ENCODE data around the gene DUSP7.
"Not testable (repeated sequence)": the region's sequence is repeated elsewhere in the genome, so short reads cannot be mapped to it uniquely, and the experiment has no call there.

The DUSP7 gene

DNA sequence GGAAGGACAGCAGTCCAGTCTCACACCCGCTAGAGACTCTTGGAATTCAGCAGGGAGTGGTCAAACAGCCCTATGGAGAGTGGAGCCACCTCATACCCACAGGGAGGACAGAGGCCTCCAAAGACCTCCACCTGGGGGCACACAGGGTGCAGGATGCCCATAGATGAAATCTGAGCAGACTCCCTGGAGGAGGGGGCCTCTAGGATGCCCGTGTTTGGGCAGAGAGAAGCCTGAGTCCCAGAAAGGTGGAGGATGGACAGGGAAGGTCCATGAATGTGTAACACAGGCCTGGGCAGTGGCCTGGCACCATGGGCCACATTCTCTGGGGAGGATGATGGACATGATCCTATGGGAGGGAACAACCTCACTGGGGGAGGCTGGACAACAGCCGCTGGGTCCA is 21.7 kb downstream of the DUSP7 start:
- no peak for TF ChIP-seq CTCF (IDR thresholded peaks at IDR 0.05; ENCODE audit: low read depth, low read length, missing control alignments)
- H3K4me3 ChIP-seq (replicated peaks; ENCODE audit: low read depth, low read length), result no peak overlapping the region
- DNase-seq (ENCODE audit: extremely low read depth, low read depth), result no peak

GRCh38 chr3:52034212-52034611 is 22.2 kb downstream of the DUSP7 start:
- DNase-seq (ENCODE audit: extremely low read depth, low read depth), result no peak
- H3K4me3 ChIP-seq (replicated peaks; ENCODE audit: low read depth, low read length), result no peak overlapping the region

DNA sequence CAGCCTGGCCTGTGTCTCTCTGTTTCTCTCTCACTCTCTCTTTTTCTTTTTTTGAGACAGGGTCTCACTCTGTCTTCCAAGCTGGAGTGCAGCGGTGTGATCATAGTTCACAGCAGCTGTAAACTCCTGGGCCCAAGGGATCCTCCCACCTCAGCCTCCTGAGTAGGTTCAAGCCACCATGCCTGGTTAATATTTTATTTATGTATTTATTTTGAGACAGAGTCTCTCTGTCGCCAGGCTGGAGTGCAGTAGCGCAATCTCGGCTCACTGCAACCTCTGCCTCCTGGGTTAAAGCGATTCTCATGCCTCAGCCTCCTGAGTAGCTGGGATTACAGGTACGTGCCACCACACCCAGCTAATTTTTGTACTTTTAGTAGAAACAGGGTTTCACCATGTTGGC is 22.6 kb downstream of the DUSP7 start:
- not testable (repeated sequence) for DNase-seq (ENCODE audit: extremely low read depth, low read depth); H3K4me3 ChIP-seq (replicated peaks; ENCODE audit: low read depth, low read length)

More at GRCh38 chr3:52034212-52034611, 22.2 kb downstream of the DUSP7 start:
- no peak for TF ChIP-seq CTCF (IDR thresholded peaks at IDR 0.05; ENCODE audit: low read depth, low read length, missing control alignments)

GRCh38 chr3:52032702-52033408 is 23.5 kb downstream of the DUSP7 start:
- H3K4me3 ChIP-seq (replicated peaks; ENCODE audit: low read depth, low read length), result no peak overlapping the region
- no peak for TF ChIP-seq CTCF (IDR thresholded peaks at IDR 0.05; ENCODE audit: low read depth, low read length, missing control alignments)
- no peak for DNase-seq (ENCODE audit: extremely low read depth, low read depth)

DNA sequence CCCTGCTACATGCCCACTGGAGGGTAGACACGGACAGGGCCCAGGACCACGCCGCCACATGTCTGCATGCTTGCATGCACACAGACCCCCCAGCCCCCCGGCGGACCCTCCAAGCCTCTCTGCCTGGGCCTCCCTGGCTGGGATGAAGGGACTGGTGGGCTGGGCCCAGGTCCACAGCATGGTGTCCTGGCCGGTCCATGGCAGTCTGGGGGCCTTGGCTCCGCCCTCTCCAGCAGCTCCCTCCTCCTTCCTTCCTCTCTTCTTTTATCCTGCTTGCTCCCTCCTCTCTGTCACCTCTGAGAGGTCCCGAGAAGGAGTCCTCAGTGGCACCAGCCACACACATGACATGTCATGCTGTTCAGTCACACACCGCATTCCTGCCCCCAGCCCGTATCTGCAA is 24.5 kb downstream of the DUSP7 start:
- no peak overlapping the region for H3K4me3 ChIP-seq (replicated peaks; ENCODE audit: low read depth, low read length)
- TF ChIP-seq CTCF (IDR thresholded peaks at IDR 0.05; ENCODE audit: low read depth, low read length, missing control alignments), result no peak

DNA sequence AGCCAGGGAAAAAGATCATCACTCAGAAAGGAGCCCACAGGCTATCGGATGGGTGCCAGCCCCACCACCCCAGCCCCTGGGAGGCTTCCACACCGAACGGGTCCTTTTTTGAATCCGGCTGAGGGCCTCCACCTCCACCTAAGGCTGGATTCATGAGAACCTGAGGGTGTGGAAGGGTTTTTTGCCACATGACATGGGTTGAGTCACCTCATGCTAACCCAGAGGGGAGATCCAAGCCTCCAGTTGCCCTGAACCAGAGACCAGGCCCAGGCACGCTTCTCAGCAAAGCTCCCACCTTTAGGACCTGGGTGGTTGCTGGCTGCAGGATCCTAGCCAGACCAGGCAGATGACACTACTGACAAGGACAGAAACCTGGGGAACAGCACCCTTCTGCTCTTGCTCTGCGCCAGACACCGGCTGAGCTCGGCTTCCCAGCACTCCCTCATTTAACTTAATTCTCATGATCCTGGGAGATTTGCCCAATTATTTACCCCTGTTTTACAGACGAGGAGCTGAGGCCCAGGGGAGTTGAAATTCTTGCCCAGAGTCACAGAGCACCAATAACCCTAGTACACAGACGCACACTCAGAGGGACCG is 25.6 kb downstream of the DUSP7 start:
- no peak for TF ChIP-seq CTCF (IDR thresholded peaks at IDR 0.05; ENCODE audit: low read depth, low read length, missing control alignments)
- DNase-seq (ENCODE audit: extremely low read depth, low read depth), result no peak
- no peak overlapping the region for H3K4me3 ChIP-seq (replicated peaks; ENCODE audit: low read depth, low read length)

More for the DNA sequence above, 24.5 kb downstream of the DUSP7 start:
- no peak for DNase-seq (ENCODE audit: extremely low read depth, low read depth)

GRCh38 chr3:52029535-52029934 is 26.8 kb downstream of the DUSP7 start:
- TF ChIP-seq CTCF (IDR thresholded peaks at IDR 0.05; ENCODE audit: low read depth, low read length, missing control alignments), result no peak
- no peak for DNase-seq (ENCODE audit: extremely low read depth, low read depth)
- no peak overlapping the region for H3K4me3 ChIP-seq (replicated peaks; ENCODE audit: low read depth, low read length)
